GM18517 (cell line): ENCODE measurements around the gene ABHD15.

ENCODE experiments used
- ATAC-seq: cut with Tn5 transposase; IDR thresholded peaks from one replicate; pipeline ENCODE4 v1.9.1; 2021; ENCODE audit warnings: mild to moderate bottlenecking, moderate library complexity; ENCODE audit not compliant: unreplicated experiment

Gene ABHD15

GRCh38 chr17:29595107-29595942 is 28.5 kb upstream of the ABHD15 start:
- no peak for ATAC-seq

DNA sequence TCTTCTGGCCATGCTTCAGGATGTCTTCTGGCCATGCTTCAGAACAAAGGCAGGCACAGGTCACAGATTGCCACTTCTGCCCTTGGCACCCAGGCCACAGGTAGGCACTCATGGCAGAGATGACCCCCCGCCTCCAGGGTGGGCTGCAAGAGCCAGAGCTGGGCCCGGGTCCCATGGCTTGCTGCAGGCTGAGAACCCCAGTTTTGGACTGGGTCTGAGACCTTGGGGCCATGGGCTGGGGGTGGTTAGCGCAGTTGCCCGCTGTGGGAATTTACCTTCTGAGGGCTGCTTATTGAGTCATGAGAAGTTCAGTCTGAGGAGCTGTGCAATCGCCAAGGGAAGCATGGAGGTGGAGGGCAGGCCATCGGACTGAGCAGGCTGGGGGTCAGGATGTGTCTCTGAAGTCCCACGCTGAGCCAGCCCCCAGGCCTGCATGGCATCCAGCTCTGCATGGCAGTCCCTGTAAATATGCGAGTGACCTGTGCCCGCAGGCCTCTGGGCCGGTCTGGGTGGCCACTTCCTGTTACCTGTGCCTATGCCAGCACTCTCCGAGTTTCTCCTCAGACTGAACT is 27.8 kb upstream of the ABHD15 start:
- ATAC-seq: no peak

GRCh38 chr17:29593591-29594518 is 27.0 kb upstream of the ABHD15 start:
- ATAC-seq: no peak

- ATAC-seq: no peak
Observed at GRCh38 chr17:29592850-29593551, 26.2 kb upstream of the ABHD15 start, which contains the start of gene ANKRD13B. Gene ANKRD13B (plus strand): TSS chr17:29593132. CDS start chr17:29593622, 490 bp downstream.

DNA sequence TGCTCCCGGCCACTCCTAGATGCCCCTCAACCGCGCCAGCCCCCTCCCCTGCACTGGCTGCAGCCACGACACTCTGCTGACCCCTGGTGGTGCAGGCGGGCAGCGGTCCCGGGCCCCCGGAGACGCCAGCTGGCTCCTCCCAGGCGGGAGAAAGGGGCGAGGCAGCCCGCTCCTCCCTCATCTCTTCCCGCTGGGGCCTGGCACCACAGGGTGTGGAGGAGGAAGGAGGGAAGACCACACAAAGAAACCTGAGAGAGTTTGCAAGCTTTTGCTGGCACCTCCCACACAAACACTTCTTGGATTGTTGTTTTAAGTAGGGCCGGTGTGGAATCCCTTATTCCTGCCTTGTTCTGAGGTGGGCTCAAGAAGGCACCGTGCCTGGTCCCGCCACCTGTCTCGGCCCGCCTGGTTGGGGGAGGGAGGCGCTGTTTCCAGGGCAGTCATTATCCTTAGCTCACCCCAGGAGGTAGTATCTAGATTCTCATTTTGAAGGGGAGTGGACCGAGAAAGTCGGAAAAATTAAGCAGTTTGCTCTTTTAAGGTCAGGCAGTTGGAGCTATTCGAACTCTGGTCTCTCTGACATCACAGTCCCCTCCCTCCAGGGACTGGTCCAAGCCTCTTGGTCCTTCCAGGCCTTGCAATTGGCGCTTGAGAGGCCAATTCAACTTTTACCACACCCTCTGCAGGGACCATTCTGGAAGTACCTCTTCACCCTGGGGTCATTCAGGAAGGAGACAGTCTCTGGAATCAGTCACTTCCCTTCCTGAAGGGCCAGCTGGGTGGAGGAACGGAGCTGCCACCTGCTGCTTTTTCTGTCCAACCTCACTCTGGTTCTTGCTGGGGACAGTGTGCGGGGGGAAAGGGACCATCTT is 25.1 kb upstream of the ABHD15 start:
- ATAC-seq: no peak

GRCh38 chr17:29591146-29591736 is 24.4 kb upstream of the ABHD15 start:
- no peak for ATAC-seq

GRCh38 chr17:29590411-29591145 is 23.7 kb upstream of the ABHD15 start:
- no peak for ATAC-seq

GRCh38 chr17:29589524-29590410 is 22.9 kb upstream of the ABHD15 start, which contains the start of gene GIT1:
Gene GIT1 (minus strand): TSS chr17:29589648. CDS start chr17:29589378, 270 bp downstream.
- no peak for ATAC-seq

GRCh38 chr17:29588562-29589411 is 21.9 kb upstream of the ABHD15 start:
- ATAC-seq: no peak

DNA sequence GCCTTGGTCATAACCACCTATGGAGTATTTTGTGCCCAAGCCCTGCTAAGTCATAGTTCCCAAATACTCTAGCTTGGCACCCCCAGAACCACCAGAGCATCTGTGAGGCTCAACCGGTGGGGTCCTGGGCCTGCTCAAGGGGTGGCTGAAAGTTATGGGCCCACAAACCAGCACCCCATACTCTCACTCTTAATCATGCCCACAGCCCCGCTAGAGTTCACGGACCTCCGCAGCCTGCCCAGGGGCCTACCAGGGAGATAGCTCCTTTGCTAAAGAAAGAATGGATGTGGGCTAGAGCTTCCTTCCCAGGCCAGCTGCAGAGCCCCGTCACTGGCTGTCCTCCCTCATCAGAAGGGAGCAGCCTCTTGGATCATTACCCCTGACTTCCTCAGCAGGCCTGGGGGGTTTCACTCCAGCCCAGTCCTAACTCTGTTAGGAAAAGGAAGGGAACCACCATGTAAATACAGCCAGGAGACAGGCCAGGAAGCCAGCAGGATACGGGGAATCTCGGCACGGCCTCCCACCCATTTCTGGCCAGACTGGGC is 21.3 kb upstream of the ABHD15 start:
- no peak for ATAC-seq

DNA sequence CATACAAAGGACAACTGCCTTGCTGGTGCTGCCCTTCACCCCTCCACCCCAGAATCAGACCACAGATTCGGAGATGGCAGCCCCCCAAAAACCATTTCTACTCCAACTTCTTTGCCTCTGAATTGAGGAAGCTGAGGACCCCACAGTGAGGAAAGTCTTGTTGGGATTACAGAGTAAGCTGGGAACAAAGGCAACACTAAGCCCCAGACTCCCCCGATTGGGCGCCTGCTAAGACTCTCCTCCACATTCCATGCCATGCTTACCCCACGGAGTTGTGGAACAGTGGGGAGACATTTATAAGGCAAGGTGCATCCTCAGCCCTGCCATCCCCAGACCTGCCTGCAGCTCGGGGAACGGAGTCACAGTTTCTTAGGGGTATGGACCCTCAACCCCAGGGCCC is 20.8 kb upstream of the ABHD15 start:
- ATAC-seq: no peak

DNA sequence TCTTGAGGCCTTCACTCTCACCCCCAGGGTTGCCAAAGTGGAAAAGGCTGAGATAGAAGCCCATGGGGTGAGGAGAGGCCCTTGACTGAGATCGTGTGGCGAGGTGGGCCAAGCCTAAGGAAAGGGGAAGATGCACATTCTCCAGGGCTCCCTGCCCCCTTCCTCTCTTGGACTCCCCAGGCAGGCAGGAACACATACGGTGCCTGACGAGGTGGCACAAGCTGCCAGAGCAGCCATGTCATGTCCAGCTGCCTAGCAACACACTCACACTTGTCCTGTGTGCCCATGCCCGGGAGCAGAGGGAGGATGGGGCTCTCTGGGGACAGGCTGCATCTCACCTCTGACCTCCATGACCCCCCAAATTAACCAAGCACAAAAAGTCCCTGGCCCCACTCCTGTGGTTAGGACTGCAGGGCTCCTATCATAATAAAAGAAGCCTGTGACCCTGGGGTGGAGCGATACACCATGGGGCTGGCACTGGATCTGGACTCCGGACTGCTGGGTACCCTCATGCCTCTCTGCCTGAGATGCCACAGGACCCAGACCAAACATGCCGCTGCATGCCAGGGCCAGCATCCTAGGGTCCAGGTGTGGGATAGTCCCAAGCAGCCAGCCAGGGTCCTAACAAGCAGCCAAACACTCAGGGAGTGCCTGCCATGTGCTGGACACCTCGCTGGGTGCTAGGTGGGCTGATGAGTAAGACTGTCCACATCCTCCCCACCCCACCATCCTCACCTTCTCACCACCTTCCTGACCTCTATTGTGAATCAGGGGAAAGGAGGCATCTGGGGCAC is 20.0 kb upstream of the ABHD15 start:
- ATAC-seq: no peak

GRCh38 chr17:29585080-29585751 is 18.4 kb upstream of the ABHD15 start:
- no peak for ATAC-seq

DNA sequence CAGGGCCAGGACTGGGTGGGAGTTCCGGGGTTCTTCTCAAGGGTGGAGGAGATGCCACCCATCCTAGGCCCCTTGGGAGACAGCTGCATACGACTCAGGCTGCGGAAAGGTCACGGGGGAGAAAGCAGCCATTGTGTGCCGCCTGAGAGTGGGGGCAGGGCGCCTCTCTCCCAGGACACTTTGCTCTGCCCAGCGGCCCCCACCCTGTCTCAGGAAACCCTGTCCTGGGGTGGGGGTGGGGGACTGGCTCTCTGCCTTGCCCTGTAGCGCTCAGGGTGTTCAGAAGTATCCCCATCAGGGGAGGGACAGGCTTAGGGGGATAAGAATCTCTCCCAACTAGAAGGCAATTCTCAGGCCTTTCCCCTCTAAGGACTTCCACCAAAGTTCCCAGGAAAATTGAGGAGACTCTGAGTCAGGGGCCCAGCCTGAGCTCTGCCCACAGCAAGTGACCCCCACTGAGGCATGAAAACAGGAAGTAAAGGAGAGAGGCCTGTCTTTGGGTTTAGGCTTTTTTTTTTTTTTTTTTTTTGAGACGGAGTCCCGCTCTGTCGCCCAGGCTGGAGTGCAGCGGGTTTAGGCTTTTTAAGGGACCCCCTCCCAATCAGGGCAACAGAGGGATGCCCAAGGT is 17.7 kb upstream of the ABHD15 start:
- no peak for ATAC-seq
